MCF 10A (cell line): Measurements from ENCODE around the gene MYOM1. TPM values are rescaled to one million over a fixed set of nuclear protein-coding genes. Genes with fewer than 3 reads are reported as not detected.

Experiments
- BruUV-seq: library from RNA; stranded (reverse); fragments of 400-500 nt; replicated peaks from 2 replicates; lab custom pipeline; 2021; lab: Mats Ljungman, UMichigan
- CTCF ChIA-PET: fragments of 300-600 bp; sonication (Branson Sonifier 250); formaldehyde crosslinking; extraction: SDS; loops from one replicate; lab custom pipeline; 2021; ENCODE audit warnings: antibody characterized with exemption, inconsistent platforms; lab: Yijun Ruan, JAX
- POLR2A ChIA-PET: fragments of 300-600, 350-650 bp; sonication (Branson Sonifier 250); formaldehyde crosslinking; extraction: SDS; loops from one replicate; lab custom pipeline; 2020; ENCODE audit warnings: antibody characterized with exemption, inconsistent platforms; lab: Yijun Ruan, JAX
- DNase-seq: peaks from one replicate; pipeline ENCODE4 v3.0.0-alpha.2; 2018; ENCODE audit not compliant: unreplicated experiment
- H3K27ac Mint-ChIP-seq: one replicate; pipeline ENCODE4 v1.8.0; 2022; ENCODE audit warnings: mild to moderate bottlenecking, low read depth, mixed read lengths; ENCODE audit not compliant: unreplicated experiment
- H3K27me3 Mint-ChIP-seq: one replicate; pipeline ENCODE4 v1.8.0; 2022; ENCODE audit warnings: mixed read lengths; ENCODE audit not compliant: insufficient read depth, unreplicated experiment
- H3K36me3 Mint-ChIP-seq: one replicate; pipeline ENCODE4 v1.8.0; 2022; ENCODE audit warnings: mild to moderate bottlenecking, moderate library complexity, mixed read lengths; ENCODE audit not compliant: insufficient read depth, unreplicated experiment
- H3K4me1 Mint-ChIP-seq: one replicate; pipeline ENCODE4 v1.8.0; 2022; ENCODE audit warnings: mixed read lengths; ENCODE audit not compliant: insufficient read depth, unreplicated experiment
- H3K4me3 Mint-ChIP-seq: one replicate; pipeline ENCODE4 v1.8.0; 2022; ENCODE audit warnings: mild to moderate bottlenecking, moderate library complexity, mixed read lengths; ENCODE audit not compliant: unreplicated experiment
- H3K9me3 Mint-ChIP-seq: one replicate; pipeline ENCODE4 v1.8.0; 2022; ENCODE audit warnings: mixed read lengths; ENCODE audit not compliant: unreplicated experiment
- intact Hi-C: fragments of 100-400 bp; cut with micrococcal nuclease; formaldehyde crosslinking; loops from 2 replicates; pipeline ENCODE4 v1.14.1; 2022
- total RNA-seq: library from RNA; stranded (reverse); gene quantifications from 2 replicates; pipeline ENCODE4 v1.2.3, GENCODE V29; 2022
- TF ChIP-seq, protein P1 (sequence below): fragments of 200-600 bp; IDR thresholded peaks from one replicate; pipeline ENCODE4 v1.8.0; 2022; ENCODE audit warnings: antibody characterized with exemption, mild to moderate bottlenecking; ENCODE audit not compliant: unreplicated experiment

Gene MYOM1
- total RNA-seq, 1 experiment from 2014 or later, result 0.21 TPM

GRCh38 chr18:3213300-3214059 lies 6.3 kb downstream of the MYOM1 start:
- BruUV-seq, result no TSS peak
- intact Hi-C loops, result no loop called here
- TF ChIP-seq, protein P1, sequence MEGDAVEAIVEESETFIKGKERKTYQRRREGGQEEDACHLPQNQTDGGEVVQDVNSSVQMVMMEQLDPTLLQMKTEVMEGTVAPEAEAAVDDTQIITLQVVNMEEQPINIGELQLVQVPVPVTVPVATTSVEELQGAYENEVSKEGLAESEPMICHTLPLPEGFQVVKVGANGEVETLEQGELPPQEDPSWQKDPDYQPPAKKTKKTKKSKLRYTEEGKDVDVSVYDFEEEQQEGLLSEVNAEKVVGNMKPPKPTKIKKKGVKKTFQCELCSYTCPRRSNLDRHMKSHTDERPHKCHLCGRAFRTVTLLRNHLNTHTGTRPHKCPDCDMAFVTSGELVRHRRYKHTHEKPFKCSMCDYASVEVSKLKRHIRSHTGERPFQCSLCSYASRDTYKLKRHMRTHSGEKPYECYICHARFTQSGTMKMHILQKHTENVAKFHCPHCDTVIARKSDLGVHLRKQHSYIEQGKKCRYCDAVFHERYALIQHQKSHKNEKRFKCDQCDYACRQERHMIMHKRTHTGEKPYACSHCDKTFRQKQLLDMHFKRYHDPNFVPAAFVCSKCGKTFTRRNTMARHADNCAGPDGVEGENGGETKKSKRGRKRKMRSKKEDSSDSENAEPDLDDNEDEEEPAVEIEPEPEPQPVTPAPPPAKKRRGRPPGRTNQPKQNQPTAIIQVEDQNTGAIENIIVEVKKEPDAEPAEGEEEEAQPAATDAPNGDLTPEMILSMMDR, result no peak
- Mint-ChIP-seq H3K4me1 (peaks cover 19% of the 10 kb centered on the region), H3K9me3 (no peaks in the 10 kb centered on the region), H3K27ac (no peak overlapping the region), H3K27me3 (no peaks in the 10 kb centered on the region), H3K4me3 (no peak overlapping the region), H3K36me3 (no peaks in the 10 kb centered on the region)
- DNase-seq, result no peak
- ChIA-PET CTCF (interaction anchor here (0.5 to 1.2 kb wide), 2 partner anchors 17 to 32 kb away, joined by 3 read pairs; no protein-coding TSS in a partner anchor), POLR2A (interaction anchor here (0.7 to 0.9 kb wide), 3 partner anchors 20 to 225 kb away, joined by 3 read pairs; partner anchors contain the start of gene MYL12A)

DNA sequence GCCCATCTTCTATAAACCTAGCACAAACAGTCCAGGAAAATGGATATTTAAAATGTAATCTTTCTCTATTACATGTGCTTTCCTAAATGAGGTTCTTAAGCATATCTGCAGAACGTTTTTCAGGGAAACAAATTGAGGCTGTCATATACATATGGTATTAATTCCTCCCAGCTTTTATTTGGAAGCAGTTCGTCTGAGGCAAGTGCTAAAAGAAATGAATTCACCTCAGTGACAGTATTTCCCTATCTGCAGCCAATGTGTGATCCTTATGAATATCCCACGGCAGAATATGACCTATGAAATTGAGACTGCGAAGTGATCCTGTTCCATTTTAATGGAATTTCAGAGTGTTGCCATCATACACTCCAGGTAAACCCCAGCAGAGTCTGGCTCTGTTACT lies 7.1 kb downstream of the MYOM1 start:
- Mint-ChIP-seq H3K36me3 (no peaks in the 10 kb centered on the region), H3K4me1 (peaks cover 17% of the 10 kb centered on the region), H3K27ac (no peak overlapping the region), H3K27me3 (no peaks in the 10 kb centered on the region), H3K9me3 (no peaks in the 10 kb centered on the region), H3K4me3 (no peak overlapping the region)
- ChIA-PET POLR2A (interaction anchor here (0.7 kb wide), 1 partner anchor 35 kb away, joined by 3 read pairs; the partner anchor contains the start of gene MYL12A), CTCF (no interaction called here)
- TF ChIP-seq, protein P1, result no peak
- BruUV-seq, result no TSS peak
- intact Hi-C loops, result no loop called here
- DNase-seq, result no peak

- Mint-ChIP-seq H3K27ac (no peak overlapping the region), H3K27me3 (no peaks in the 10 kb centered on the region), H3K36me3 (no peaks in the 10 kb centered on the region), H3K9me3 (no peaks in the 10 kb centered on the region), H3K4me1 (peaks cover 19% of the 10 kb centered on the region), H3K4me3 (no peak overlapping the region)
- TF ChIP-seq, protein P1, result no peak
- POLR2A ChIA-PET, result interaction anchor here (0.7 kb wide), 1 partner anchor 467 kb away, joined by 3 read pairs; no protein-coding TSS in a partner anchor
- CTCF ChIA-PET, result interaction anchor here (0.8 to 1.2 kb wide), 3 partner anchors 10 to 34 kb away, joined by 3 to 4 read pairs (median 3); no protein-coding TSS in a partner anchor
- BruUV-seq, result no TSS peak
- intact Hi-C loops, result no loop called here
- no peak for DNase-seq
These were observed 8.4 kb downstream of the MYOM1 start for GRCh38 chr18:3211236-3211992.
